ENCODE measurements around the gene SETD6.
A peak's percentile ranks its signal among the peaks of the same experiment; 100 is the strongest.

Gene SETD6

GRCh38 chr16:58493756-58494431 is 21.4 kb upstream of the SETD6 start:
- no peak overlapping the region for H3K4me2 ChIP-seq (ENCODE audit: low read length)

GRCh38 chr16:58494981-58495520 is 20.3 kb upstream of the SETD6 start:
- Histone ChIP-seq H3K36me3 (replicated peaks; ENCODE audit: low read depth, low read length) (no peaks in the 10 kb centered on the region), H3K9me3 (ENCODE audit: insufficient read depth, low read length) (no peaks in the 10 kb centered on the region), H3K27me3 (ENCODE audit: low read depth, low read length) (peaks cover 5% of the 10 kb centered on the region; the same call in 1 of the 2 replicates), H2AFZ (ENCODE audit: low read depth, low read length) (0 out of 2 replicates have a peak overlapping the region, but pooled peaks have one; percentile 11), H3K27ac (ENCODE audit: low read length) (no peak overlapping the region), H3K4me2 (ENCODE audit: low read length) (peak overlapping the region; percentile 27), H3K4me3 (ENCODE audit: low read length) (no peak overlapping the region), H4K20me1 (ENCODE audit: insufficient read depth, low read length) (no peaks in the 10 kb centered on the region), H3K9ac (ENCODE audit: low read length) (no peak overlapping the region), H3K4me1 (ENCODE audit: low read length) (peaks cover 24% of the 10 kb centered on the region), H3K79me2 (ENCODE audit: low read length) (no peaks in the 10 kb centered on the region)
- TF ChIP-seq EZH2phosphoT487 (IDR thresholded peaks at IDR 0.05; ENCODE audit: low read depth) (no peak), CTCF (IDR thresholded peaks at IDR 0.05; ENCODE audit: low read depth, low read length) (peak; percentile 37; the same call in 1 of the 2 replicates)

More at GRCh38 chr16:58493756-58494431, 21.4 kb upstream of the SETD6 start:
- no peak overlapping the region for H3K27ac ChIP-seq (ENCODE audit: low read length)
- peaks cover 5% of the 10 kb centered on the region; the same call in 1 of the 2 replicates for H3K27me3 ChIP-seq (ENCODE audit: low read depth, low read length)
- no peaks in the 10 kb centered on the region for H3K36me3 ChIP-seq (replicated peaks; ENCODE audit: low read depth, low read length)
- H3K4me1 ChIP-seq (ENCODE audit: low read length), result peaks cover 17% of the 10 kb centered on the region
- no peaks in the 10 kb centered on the region for H3K9me3 ChIP-seq (ENCODE audit: insufficient read depth, low read length)
- no peaks in the 10 kb centered on the region for H4K20me1 ChIP-seq (ENCODE audit: insufficient read depth, low read length)
- H2AFZ ChIP-seq (ENCODE audit: low read depth, low read length), result no peak overlapping the region
- TF ChIP-seq CTCF (IDR thresholded peaks at IDR 0.05; ENCODE audit: low read depth, low read length) (no peak), EZH2phosphoT487 (IDR thresholded peaks at IDR 0.05; ENCODE audit: low read depth) (no peak)
- H3K4me3 ChIP-seq (ENCODE audit: low read length), result no peak overlapping the region
- H3K9ac ChIP-seq (ENCODE audit: low read length), result no peak overlapping the region
- no peaks in the 10 kb centered on the region for H3K79me2 ChIP-seq (ENCODE audit: low read length)

GRCh38 chr16:58495521-58496331 is 19.6 kb upstream of the SETD6 start:
- Histone ChIP-seq H3K4me1 (ENCODE audit: low read length) (peaks cover 27% of the 10 kb centered on the region), H3K27me3 (ENCODE audit: low read depth, low read length) (peaks cover 5% of the 10 kb centered on the region; the same call in 1 of the 2 replicates), H4K20me1 (ENCODE audit: insufficient read depth, low read length) (no peaks in the 10 kb centered on the region), H3K9ac (ENCODE audit: low read length) (no peak overlapping the region), H3K36me3 (replicated peaks; ENCODE audit: low read depth, low read length) (no peaks in the 10 kb centered on the region), H3K79me2 (ENCODE audit: low read length) (no peaks in the 10 kb centered on the region), H3K4me3 (ENCODE audit: low read length) (no peak overlapping the region), H3K27ac (ENCODE audit: low read length) (no peak overlapping the region), H2AFZ (ENCODE audit: low read depth, low read length) (0 out of 2 replicates have a peak overlapping the region, but pooled peaks have one; percentile 11), H3K9me3 (ENCODE audit: insufficient read depth, low read length) (no peaks in the 10 kb centered on the region), H3K4me2 (ENCODE audit: low read length) (peak overlapping the region; percentile 27)
- TF ChIP-seq CTCF (IDR thresholded peaks at IDR 0.05; ENCODE audit: low read depth, low read length) (no peak), EZH2phosphoT487 (IDR thresholded peaks at IDR 0.05; ENCODE audit: low read depth) (no peak)

GRCh38 chr16:58497468-58497867 is 17.8 kb upstream of the SETD6 start:
- no peak overlapping the region for H3K9ac ChIP-seq (ENCODE audit: low read length)
- H3K4me3 ChIP-seq (ENCODE audit: low read length), result no peak overlapping the region
- TF ChIP-seq CTCF (IDR thresholded peaks at IDR 0.05; ENCODE audit: low read depth, low read length) (no peak), EZH2phosphoT487 (IDR thresholded peaks at IDR 0.05; ENCODE audit: low read depth) (no peak)
- H2AFZ ChIP-seq (ENCODE audit: low read depth, low read length), result no peak overlapping the region
- no peaks in the 10 kb centered on the region for H4K20me1 ChIP-seq (ENCODE audit: insufficient read depth, low read length)
- peaks cover 32% of the 10 kb centered on the region for H3K4me1 ChIP-seq (ENCODE audit: low read length)
- H3K79me2 ChIP-seq (ENCODE audit: low read length), result no peaks in the 10 kb centered on the region
- no peak overlapping the region for H3K4me2 ChIP-seq (ENCODE audit: low read length)
- no peak overlapping the region for H3K27ac ChIP-seq (ENCODE audit: low read length)
- H3K9me3 ChIP-seq (ENCODE audit: insufficient read depth, low read length), result no peaks in the 10 kb centered on the region
- no peaks in the 10 kb centered on the region for H3K36me3 ChIP-seq (replicated peaks; ENCODE audit: low read depth, low read length)
- peaks cover 5% of the 10 kb centered on the region; the same call in 1 of the 2 replicates for H3K27me3 ChIP-seq (ENCODE audit: low read depth, low read length)
